Osteoblast (primary cell): Measurements from ENCODE around the gene C19orf85. TPM values are rescaled to one million over a fixed set of nuclear protein-coding genes. Genes with fewer than 3 reads are reported as not detected.
"Not testable (repeated sequence)": the region's sequence is repeated elsewhere in the genome, so short reads cannot be mapped to it uniquely, and the experiment has no call there.

Experiments
- DNase-seq: peaks from one replicate; pipeline ENCODE4 v3.0.0; 2011; ENCODE audit warnings: low spot score, mixed read lengths; ENCODE audit not compliant: insufficient read length; ENCODE audit errors: missing footprints
- H2AFZ ChIP-seq: 2 replicates; pipeline ENCODE4 v1.6.0; 2011; ENCODE audit warnings: mild to moderate bottlenecking, low read length
- H3K27ac ChIP-seq: 2 replicates; pipeline ENCODE4 v1.5.1; 2011; ENCODE audit warnings: mild to moderate bottlenecking, low read depth, low read length, moderate library complexity
- H3K27me3 ChIP-seq: 2 replicates; pipeline ENCODE4 v1.6.0; 2012; ENCODE audit warnings: mild to moderate bottlenecking, control low read depth, inconsistent platforms, low read length, moderate library complexity; ENCODE audit not compliant: insufficient read depth
- H3K36me3 ChIP-seq: 2 replicates; pipeline ENCODE4 v1.5.1; 2011; ENCODE audit warnings: mild to moderate bottlenecking, low read length, control low read depth, moderate library complexity; ENCODE audit not compliant: insufficient read depth
- H3K4me1 ChIP-seq: 2 replicates; pipeline ENCODE4 v1.5.1; 2011; ENCODE audit warnings: mild to moderate bottlenecking, low read length, control low read depth, moderate library complexity; ENCODE audit not compliant: insufficient read depth
- H3K4me2 ChIP-seq: 2 replicates; pipeline ENCODE4 v1.6.0; 2011; ENCODE audit warnings: mild to moderate bottlenecking, low read length; ENCODE audit not compliant: insufficient read depth
- H3K4me3 ChIP-seq: fragments of 200-600 bp; sonication (generic); 3 replicates; pipeline ENCODE4 v1.5.1; 2012; ENCODE audit warnings: mild to moderate bottlenecking, low read length, inconsistent platforms; ENCODE audit not compliant: insufficient read depth
- H3K79me2 ChIP-seq: 2 replicates; pipeline ENCODE4 v1.6.0; 2012; ENCODE audit warnings: mild to moderate bottlenecking, low read length, control low read depth, inconsistent platforms; ENCODE audit not compliant: insufficient read depth
- H3K9me3 ChIP-seq: 2 replicates; pipeline ENCODE4 v1.5.1; 2011; ENCODE audit warnings: low read depth, low read length, control low read depth
- H4K20me1 ChIP-seq: 2 replicates; pipeline ENCODE4 v1.6.0; 2012; ENCODE audit warnings: mild to moderate bottlenecking, low read length, control low read depth; ENCODE audit not compliant: insufficient read depth
- CTCF ChIP-seq: IDR thresholded peaks from 2 replicates; pipeline ENCODE4 v1.5.1; 2011; ENCODE audit warnings: mild to moderate bottlenecking, low read depth, low read length, moderate library complexity; ENCODE audit errors: extremely low read depth
- total RNA-seq: library from RNA; depleted of rRNA; stranded (reverse); fragments of >200 nt; gene quantifications from 2 replicates; pipeline ENCODE4 v1.2.3, GENCODE V29; 2012

The C19orf85 gene
- total RNA-seq, 1 donor = not detected

- no peak overlapping the region for H2AFZ ChIP-seq
- no peaks in the 10 kb centered on the region for H3K79me2 ChIP-seq
- peaks cover 25% of the 10 kb centered on the region for H4K20me1 ChIP-seq
- no peak overlapping the region for H3K4me2 ChIP-seq
- no peak for TF ChIP-seq CTCF
- H3K27me3 ChIP-seq = peaks cover 43% of the 10 kb centered on the region
- H3K4me3 ChIP-seq = no peak overlapping the region
- no peak for DNase-seq
- H3K9me3 ChIP-seq = no peaks in the 10 kb centered on the region
- no peaks in the 10 kb centered on the region for H3K36me3 ChIP-seq
- no peak overlapping the region for H3K27ac ChIP-seq
- H3K4me1 ChIP-seq = no peaks in the 10 kb centered on the region
Measured at GRCh38 chr19:55451163-55451964, 13.2 kb downstream of the C19orf85 start.

GRCh38 chr19:55449469-55449868 is 15.1 kb downstream of the C19orf85 start:
- no peak overlapping the region for H3K4me3 ChIP-seq
- no peak for TF ChIP-seq CTCF
- no peak for DNase-seq
- H3K27me3 ChIP-seq = peaks cover 59% of the 10 kb centered on the region
- no peak overlapping the region for H3K4me2 ChIP-seq
- peaks cover 16% of the 10 kb centered on the region for H4K20me1 ChIP-seq
- no peak overlapping the region for H3K27ac ChIP-seq
- H2AFZ ChIP-seq = no peak overlapping the region
- no peaks in the 10 kb centered on the region for H3K36me3 ChIP-seq
- H3K79me2 ChIP-seq = no peaks in the 10 kb centered on the region
- no peaks in the 10 kb centered on the region for H3K9me3 ChIP-seq
- no peaks in the 10 kb centered on the region for H3K4me1 ChIP-seq

- peaks cover 70% of the 10 kb centered on the region for H3K27me3 ChIP-seq
Measured at GRCh38 chr19:55448175-55448490, 16.4 kb downstream of the C19orf85 start.

GRCh38 chr19:55447421-55448174 is 17.0 kb downstream of the C19orf85 start:
- H3K4me1 ChIP-seq = no peaks in the 10 kb centered on the region
- no peak for TF ChIP-seq CTCF
- no peaks in the 10 kb centered on the region for H3K9me3 ChIP-seq
- no peak overlapping the region for H3K4me3 ChIP-seq
- DNase-seq = peak; percentile 96
- H2AFZ ChIP-seq = no peak overlapping the region
- no peak overlapping the region for H3K27ac ChIP-seq
- H3K36me3 ChIP-seq = no peaks in the 10 kb centered on the region
- H4K20me1 ChIP-seq = no peaks in the 10 kb centered on the region
- no peaks in the 10 kb centered on the region for H3K79me2 ChIP-seq
- peaks cover 72% of the 10 kb centered on the region for H3K27me3 ChIP-seq
- no peak overlapping the region for H3K4me2 ChIP-seq

More at GRCh38 chr19:55448175-55448490, 16.4 kb downstream of the C19orf85 start:
- not testable (repeated sequence) for H3K4me1 ChIP-seq, H3K4me2 ChIP-seq, DNase-seq, H3K36me3 ChIP-seq, H3K79me2 ChIP-seq, H3K27ac ChIP-seq, H2AFZ ChIP-seq, H4K20me1 ChIP-seq, H3K9me3 ChIP-seq, H3K4me3 ChIP-seq
